SK-N-MC (cell line): ENCODE measurements around the gene GYPB.

Experiments
- EZH2 ChIP-seq: fragments of 200-600 bp; sonication (generic); IDR thresholded peaks from one replicate; pipeline ENCODE4 v1.6.1; 2017; ENCODE audit warnings: antibody characterized with exemption
- POLR2AphosphoS5 ChIP-seq: IDR thresholded peaks from 2 replicates; pipeline ENCODE4 v1.6.1; 2012; ENCODE audit warnings: mild to moderate bottlenecking, low read depth, low read length, borderline replicate concordance

GRCh38 chr4:143961075-143961474 lies 58.1 kb downstream of the GYPB start:
- TF ChIP-seq POLR2AphosphoS5 (no peak), EZH2 (no peak)
